HepG2 (cell line): Measurements from ENCODE around the gene TESK1. TPM values are rescaled to one million over a fixed set of nuclear protein-coding genes. Genes with fewer than 3 reads are reported as not detected.

Experiments used
- ATAD3A ChIP-seq: sonication (generic); formaldehyde crosslinking; IDR thresholded peaks from 2 replicates; pipeline ENCODE4 v1.4.0; 2020; ENCODE audit warnings: missing genetic modification reagents
- CBX1 ChIP-seq: IDR thresholded peaks from one replicate; pipeline ENCODE4 v1.6.1; 2016; ENCODE audit warnings: antibody characterized with exemption, low read depth
- HMGXB4 ChIP-seq, 2 experiments: sonication (generic) in 1 of 2; formaldehyde crosslinking in 1 of 2; IDR thresholded peaks; 2 replicates each; pipeline versions ENCODE4 v1.4.0 to v1.6.1; 2018 to 2020; ENCODE audit warnings: missing genetic modification reagents in 2 of 2, borderline replicate concordance in 1 of 2, low read depth in 1 of 2, mild to moderate bottlenecking in 1 of 2, missing biosample characterization in 1 of 2
- IRF2 ChIP-seq: IDR thresholded peaks from 2 replicates; pipeline ENCODE4 v1.6.1; 2018; ENCODE audit warnings: missing genetic modification reagents, missing compliant biosample characterization
- KLF15 ChIP-seq: sonication (generic); formaldehyde crosslinking; IDR thresholded peaks from 2 replicates; pipeline ENCODE4 v1.8.1; 2023; ENCODE audit warnings: borderline replicate concordance, mild to moderate bottlenecking, inconsistent platforms, missing genetic modification reagents, mixed read lengths
- MTA3 ChIP-seq: sonication (generic); formaldehyde crosslinking; IDR thresholded peaks from 2 replicates; pipeline ENCODE4 v1.4.0; 2020; ENCODE audit warnings: missing genetic modification reagents
- NCOA5 ChIP-seq: sonication (generic); formaldehyde crosslinking; IDR thresholded peaks from 2 replicates; pipeline ENCODE4 v1.4.0; 2020; ENCODE audit warnings: missing genetic modification reagents
- NR2F6 ChIP-seq, 2 experiments: IDR thresholded peaks; 2 replicates each; pipeline ENCODE4 v1.6.1; 2016; ENCODE audit warnings: antibody characterized with exemption in 1 of 2, mild to moderate bottlenecking in 1 of 2
- SCMH1 ChIP-seq: sonication (generic); formaldehyde crosslinking; IDR thresholded peaks from 2 replicates; pipeline ENCODE4 v1.9.0; 2021; ENCODE audit warnings: missing genetic modification reagents, mild to moderate bottlenecking, borderline replicate concordance
- SMAD1 ChIP-seq: sonication (generic); formaldehyde crosslinking; IDR thresholded peaks from 2 replicates; pipeline ENCODE4 v1.4.0; 2020; ENCODE audit warnings: missing genetic modification reagents, low read depth, mild to moderate bottlenecking, borderline replicate concordance
- ZFAT ChIP-seq: sonication (generic); formaldehyde crosslinking; conservative IDR thresholded peaks from 2 replicates; pipeline ENCODE4 v1.8.1; 2023; ENCODE audit warnings: missing genetic modification reagents, inconsistent platforms
- ZNF414 ChIP-seq: sonication (generic); formaldehyde crosslinking; IDR thresholded peaks from 2 replicates; pipeline ENCODE4 v1.5.0; 2020; ENCODE audit warnings: missing genetic modification reagents
- ZNF674 ChIP-seq: sonication (generic); formaldehyde crosslinking; IDR thresholded peaks from 2 replicates; pipeline ENCODE4 v1.5.0; 2020; ENCODE audit warnings: low read depth, mild to moderate bottlenecking, missing genetic modification reagents
- polyA plus RNA-seq, 8 experiments: library from polyadenylated mRNA; depleted of rRNA in 3 of 8; stranded (reverse) in 7 of 8; unstranded in 1 of 8; fragments of >200 nt; fragmentation: Illumina TruSeq in 4 of 8; extraction: Trizol in 4 of 8; gene quantifications; 2 replicates each; pipeline versions ENCODE4 v1.2.1 to v1.2.3, GENCODE V29; 2011 to 2016; ENCODE audit warnings: low read depth in 4 of 8, missing spikeins in 1 of 8, mixed read lengths in 1 of 8; ENCODE audit not compliant: insufficient read depth in 1 of 8
- total RNA-seq, 5 experiments: library from RNA; depleted of rRNA; stranded (reverse); fragments of >200 nt; fragmentation: Illumina TruSeq; extraction: Trizol; gene quantifications; 2 replicates each; pipeline ENCODE4 v1.2.3, GENCODE V29; 2016; ENCODE audit warnings: low read depth in 1 of 5
- TF ChIP-seq, protein P1 (sequence below): sonication (generic); formaldehyde crosslinking; IDR thresholded peaks from 2 replicates; pipeline ENCODE4 v1.9.0; 2021; ENCODE audit warnings: missing genetic modification reagents, borderline replicate concordance
- TF ChIP-seq, protein P2 (sequence below): sonication (generic); formaldehyde crosslinking; IDR thresholded peaks from 2 replicates; pipeline ENCODE4 v1.5.1; 2020; ENCODE audit warnings: mild to moderate bottlenecking, moderate library complexity, missing genetic modification reagents
- TF ChIP-seq, protein P3 (sequence below): sonication (generic); formaldehyde crosslinking; IDR thresholded peaks from 2 replicates; pipeline ENCODE4 v1.4.0; 2020; ENCODE audit warnings: missing genetic modification reagents

The TESK1 gene
- total and polyA plus RNA-seq, 2 of the 13 experiments (the other 11 are each of a cell fraction or from before 2014, with no cell fraction given): 7.3 to 13.6 TPM

DNA sequence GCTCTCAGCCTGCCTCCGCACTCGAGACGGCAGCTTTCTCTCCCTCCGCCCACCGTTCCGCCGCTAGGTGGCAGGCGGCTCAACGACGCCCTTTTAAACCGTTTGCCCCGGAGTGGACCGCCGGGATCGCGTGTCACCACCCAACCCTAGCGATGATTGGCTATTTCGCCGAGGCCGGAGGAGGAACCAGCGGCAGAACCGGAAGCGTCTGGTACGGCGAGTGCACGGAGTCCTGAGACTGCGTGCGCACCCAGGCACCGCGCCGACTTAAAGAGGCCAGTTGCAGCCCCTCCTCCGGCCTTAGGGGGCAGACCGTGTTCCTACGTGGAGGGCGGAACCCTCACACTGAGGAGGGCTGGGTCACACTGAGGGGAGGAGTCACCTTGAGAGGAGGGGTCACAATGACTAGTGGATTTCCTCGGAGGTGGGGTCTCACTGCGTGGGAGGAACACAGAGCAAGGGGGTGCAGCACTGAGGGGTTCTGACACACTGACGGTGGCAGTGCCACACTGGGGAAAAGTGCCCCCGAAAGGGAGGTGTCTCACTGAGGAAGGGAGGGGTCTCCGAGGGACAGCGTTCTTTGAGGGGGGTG lies 980 bp upstream of the TESK1 start (continued):
- TF ChIP-seq MTA3 (CRISPR knock-in tag) (no peak), ZNF414 (CRISPR knock-in tag) (peak; percentile 62; the same call in 1 of the 2 replicates), HMGXB4 (CRISPR knock-in tag; IDR thresholded peaks at IDR 0.05; ENCODE audit: borderline replicate concordance in 1 of 2, low read depth in 1 of 2) (peak; percentile 92 to 97), ATAD3A (CRISPR knock-in tag) (no peak), KLF15 (CRISPR knock-in tag) (no peak), ZNF674 (CRISPR knock-in tag) (no peak), SMAD1 (CRISPR knock-in tag) (no peak; the same call in 1 of the 2 replicates), ZFAT (CRISPR knock-in tag) (no peak), CBX1 (peak; percentile 70), NR2F6 (IDR thresholded peaks at IDR 0.05) (no peak), NR2F6 (CRISPR knock-in tag; IDR thresholded peaks at IDR 0.05) (peak; percentile 45; the same call in 1 of the 2 replicates), SCMH1 (CRISPR knock-in tag) (no peak), NCOA5 (CRISPR knock-in tag) (no peak), IRF2 (CRISPR knock-in tag) (peak; percentile 34; the same call in 1 of the 2 replicates)
- TF ChIP-seq, protein P1, sequence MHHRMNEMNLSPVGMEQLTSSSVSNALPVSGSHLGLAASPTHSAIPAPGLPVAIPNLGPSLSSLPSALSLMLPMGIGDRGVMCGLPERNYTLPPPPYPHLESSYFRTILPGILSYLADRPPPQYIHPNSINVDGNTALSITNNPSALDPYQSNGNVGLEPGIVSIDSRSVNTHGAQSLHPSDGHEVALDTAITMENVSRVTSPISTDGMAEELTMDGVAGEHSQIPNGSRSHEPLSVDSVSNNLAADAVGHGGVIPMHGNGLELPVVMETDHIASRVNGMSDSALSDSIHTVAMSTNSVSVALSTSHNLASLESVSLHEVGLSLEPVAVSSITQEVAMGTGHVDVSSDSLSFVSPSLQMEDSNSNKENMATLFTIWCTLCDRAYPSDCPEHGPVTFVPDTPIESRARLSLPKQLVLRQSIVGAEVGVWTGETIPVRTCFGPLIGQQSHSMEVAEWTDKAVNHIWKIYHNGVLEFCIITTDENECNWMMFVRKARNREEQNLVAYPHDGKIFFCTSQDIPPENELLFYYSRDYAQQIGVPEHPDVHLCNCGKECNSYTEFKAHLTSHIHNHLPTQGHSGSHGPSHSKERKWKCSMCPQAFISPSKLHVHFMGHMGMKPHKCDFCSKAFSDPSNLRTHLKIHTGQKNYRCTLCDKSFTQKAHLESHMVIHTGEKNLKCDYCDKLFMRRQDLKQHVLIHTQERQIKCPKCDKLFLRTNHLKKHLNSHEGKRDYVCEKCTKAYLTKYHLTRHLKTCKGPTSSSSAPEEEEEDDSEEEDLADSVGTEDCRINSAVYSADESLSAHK (CRISPR knock-in tag): no peak
- TF ChIP-seq, protein P2, sequence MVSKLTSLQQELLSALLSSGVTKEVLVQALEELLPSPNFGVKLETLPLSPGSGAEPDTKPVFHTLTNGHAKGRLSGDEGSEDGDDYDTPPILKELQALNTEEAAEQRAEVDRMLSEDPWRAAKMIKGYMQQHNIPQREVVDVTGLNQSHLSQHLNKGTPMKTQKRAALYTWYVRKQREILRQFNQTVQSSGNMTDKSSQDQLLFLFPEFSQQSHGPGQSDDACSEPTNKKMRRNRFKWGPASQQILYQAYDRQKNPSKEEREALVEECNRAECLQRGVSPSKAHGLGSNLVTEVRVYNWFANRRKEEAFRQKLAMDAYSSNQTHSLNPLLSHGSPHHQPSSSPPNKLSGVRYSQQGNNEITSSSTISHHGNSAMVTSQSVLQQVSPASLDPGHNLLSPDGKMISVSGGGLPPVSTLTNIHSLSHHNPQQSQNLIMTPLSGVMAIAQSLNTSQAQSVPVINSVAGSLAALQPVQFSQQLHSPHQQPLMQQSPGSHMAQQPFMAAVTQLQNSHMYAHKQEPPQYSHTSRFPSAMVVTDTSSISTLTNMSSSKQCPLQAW (CRISPR knock-in tag): peak; percentile 83
- TF ChIP-seq, protein P3, sequence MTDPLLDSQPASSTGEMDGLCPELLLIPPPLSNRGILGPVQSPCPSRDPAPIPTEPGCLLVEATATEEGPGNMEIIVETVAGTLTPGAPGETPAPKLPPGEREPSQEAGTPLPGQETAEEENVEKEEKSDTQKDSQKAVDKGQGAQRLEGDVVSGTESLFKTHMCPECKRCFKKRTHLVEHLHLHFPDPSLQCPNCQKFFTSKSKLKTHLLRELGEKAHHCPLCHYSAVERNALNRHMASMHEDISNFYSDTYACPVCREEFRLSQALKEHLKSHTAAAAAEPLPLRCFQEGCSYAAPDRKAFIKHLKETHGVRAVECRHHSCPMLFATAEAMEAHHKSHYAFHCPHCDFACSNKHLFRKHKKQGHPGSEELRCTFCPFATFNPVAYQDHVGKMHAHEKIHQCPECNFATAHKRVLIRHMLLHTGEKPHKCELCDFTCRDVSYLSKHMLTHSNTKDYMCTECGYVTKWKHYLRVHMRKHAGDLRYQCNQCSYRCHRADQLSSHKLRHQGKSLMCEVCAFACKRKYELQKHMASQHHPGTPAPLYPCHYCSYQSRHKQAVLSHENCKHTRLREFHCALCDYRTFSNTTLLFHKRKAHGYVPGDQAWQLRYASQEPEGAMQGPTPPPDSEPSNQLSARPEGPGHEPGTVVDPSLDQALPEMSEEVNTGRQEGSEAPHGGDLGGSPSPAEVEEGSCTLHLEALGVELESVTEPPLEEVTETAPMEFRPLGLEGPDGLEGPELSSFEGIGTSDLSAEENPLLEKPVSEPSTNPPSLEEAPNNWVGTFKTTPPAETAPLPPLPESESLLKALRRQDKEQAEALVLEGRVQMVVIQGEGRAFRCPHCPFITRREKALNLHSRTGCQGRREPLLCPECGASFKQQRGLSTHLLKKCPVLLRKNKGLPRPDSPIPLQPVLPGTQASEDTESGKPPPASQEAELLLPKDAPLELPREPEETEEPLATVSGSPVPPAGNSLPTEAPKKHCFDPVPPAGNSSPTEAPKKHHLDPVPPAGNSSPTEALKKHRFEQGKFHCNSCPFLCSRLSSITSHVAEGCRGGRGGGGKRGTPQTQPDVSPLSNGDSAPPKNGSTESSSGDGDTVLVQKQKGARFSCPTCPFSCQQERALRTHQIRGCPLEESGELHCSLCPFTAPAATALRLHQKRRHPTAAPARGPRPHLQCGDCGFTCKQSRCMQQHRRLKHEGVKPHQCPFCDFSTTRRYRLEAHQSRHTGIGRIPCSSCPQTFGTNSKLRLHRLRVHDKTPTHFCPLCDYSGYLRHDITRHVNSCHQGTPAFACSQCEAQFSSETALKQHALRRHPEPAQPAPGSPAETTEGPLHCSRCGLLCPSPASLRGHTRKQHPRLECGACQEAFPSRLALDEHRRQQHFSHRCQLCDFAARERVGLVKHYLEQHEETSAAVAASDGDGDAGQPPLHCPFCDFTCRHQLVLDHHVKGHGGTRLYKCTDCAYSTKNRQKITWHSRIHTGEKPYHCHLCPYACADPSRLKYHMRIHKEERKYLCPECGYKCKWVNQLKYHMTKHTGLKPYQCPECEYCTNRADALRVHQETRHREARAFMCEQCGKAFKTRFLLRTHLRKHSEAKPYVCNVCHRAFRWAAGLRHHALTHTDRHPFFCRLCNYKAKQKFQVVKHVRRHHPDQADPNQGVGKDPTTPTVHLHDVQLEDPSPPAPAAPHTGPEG (CRISPR knock-in tag): no peak
